Esophagus (tissue), 2 donors: ENCODE data around the gene CNP. TPM values are rescaled to one million over a fixed set of nuclear protein-coding genes. Genes with fewer than 3 reads are reported as not detected.
"Not testable (repeated sequence)": the region's sequence is repeated elsewhere in the genome, so short reads cannot be mapped to it uniquely, and the experiment has no call there.

Source experiments
- H3K27ac ChIP-seq, 2 donors: one replicate each; pipeline ENCODE4 v1.5.1; 2013; ENCODE audit warnings: low read depth in 2 of 2, mild to moderate bottlenecking in 2 of 2, inconsistent platforms in 1 of 2, low read length in 1 of 2, moderate library complexity in 1 of 2
- H3K27me3 ChIP-seq, 2 donors: one replicate each; pipeline ENCODE4 v1.6.1; 2013; ENCODE audit warnings: low read length in 2 of 2, control low read depth in 1 of 2, mild to moderate bottlenecking in 1 of 2; ENCODE audit not compliant: insufficient read depth in 2 of 2, control insufficient read depth in 1 of 2
- H3K36me3 ChIP-seq, 2 donors: one replicate each; pipeline ENCODE4 v1.6.1; 2013; ENCODE audit warnings: low read length in 1 of 2; ENCODE audit not compliant: control insufficient read depth in 2 of 2, insufficient read depth in 2 of 2
- H3K4me1 ChIP-seq, 2 donors: one replicate each; pipeline ENCODE4 v1.6.1; 2013; ENCODE audit warnings: low read length in 1 of 2; ENCODE audit not compliant: control insufficient read depth in 2 of 2, insufficient read depth in 2 of 2
- H3K4me3 ChIP-seq, 2 donors: one replicate each; pipeline ENCODE4 v1.5.1; 2013; ENCODE audit warnings: low read length in 2 of 2, mild to moderate bottlenecking in 2 of 2, low read depth in 1 of 2, moderate library complexity in 1 of 2
- H3K9me3 ChIP-seq, 2 donors: one replicate each; pipeline ENCODE4 v1.6.1; 2013; ENCODE audit warnings: mild to moderate bottlenecking in 2 of 2, low read depth in 1 of 2, low read length in 1 of 2, moderate library complexity in 1 of 2; ENCODE audit not compliant: control insufficient read depth in 2 of 2, insufficient read depth in 1 of 2
- WGBS, 2 donors: extraction: QIAGEN DNeasy Blood & Tissue Kit; methylation state at CpG; one replicate each; pipeline ENCODE4 v1.1.7; 2013; 5-methylcytosine and 5-hydroxymethylcytosine counted together
- polyA plus RNA-seq, 2 donors: library from polyadenylated mRNA; stranded (reverse); fragments of 200-250 nt; gene quantifications; one replicate each; pipeline ENCODE4 v1.2.3, GENCODE V29; 2013
- donor health status: healthy with polysubstance abuse.
- donor health status: Bipolar disorder and iron deficiency.

The CNP gene
- polyA plus RNA-seq, 2 donors: 45.2 to 49.1 TPM

DNA sequence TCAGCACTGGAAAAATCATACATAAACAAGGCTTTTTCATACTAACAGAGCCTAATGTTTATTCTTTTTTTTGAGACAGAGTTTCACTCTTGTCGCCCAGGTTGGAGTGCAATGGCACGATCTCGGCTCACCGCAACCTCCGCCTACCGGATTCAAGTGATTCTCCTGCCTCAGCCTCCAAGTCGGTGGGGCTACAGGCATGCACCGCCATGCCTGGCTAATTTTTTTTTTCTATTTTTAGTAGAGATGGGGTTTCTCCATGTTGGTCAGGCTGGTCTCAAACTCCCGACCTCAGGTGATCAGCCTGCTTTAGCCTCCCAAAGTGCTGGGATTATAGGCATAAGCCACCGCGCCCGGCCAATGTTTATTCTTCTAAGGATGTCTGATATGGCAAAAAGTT is 47.1 kb downstream of the CNP start:
- H3K27ac ChIP-seq, H3K9me3 ChIP-seq, H3K4me3 ChIP-seq, H3K27me3 ChIP-seq, H3K36me3 ChIP-seq: not testable (repeated sequence)
- H3K4me1 ChIP-seq: peaks cover 2 to 11% of the 10 kb centered on the region in 2 donors
- WGBS, 2 donors: 89 to 92% methylated on average over 12 of the region's 12 CpGs

DNA sequence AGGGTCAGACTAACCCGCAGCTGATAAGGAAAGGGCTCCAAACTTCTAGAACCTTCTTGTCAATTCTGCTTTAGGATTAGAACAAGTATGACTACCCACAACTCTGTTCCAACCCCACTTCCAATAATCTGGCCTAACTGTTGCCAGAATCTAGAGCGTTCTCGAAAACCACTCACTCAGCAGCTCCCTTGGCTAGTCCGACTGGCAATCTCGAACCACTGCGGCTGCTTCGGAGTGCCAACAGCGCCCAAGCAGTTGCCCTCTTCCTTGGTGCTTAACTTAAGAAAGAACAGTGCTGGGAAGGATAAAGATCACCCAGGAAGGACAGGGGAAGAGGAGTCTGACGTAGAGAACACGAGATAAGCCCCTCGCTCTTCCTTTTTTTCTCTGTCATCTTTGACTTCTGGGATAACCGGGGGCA is 49.8 kb downstream of the CNP start:
- Histone ChIP-seq H3K9me3 (no peaks in the 10 kb centered on the region), H3K27ac (peak overlapping the region; percentile 94 to 97), H3K4me3 (peak overlapping the region; percentile 97 to 99), H3K36me3 (no peaks in the 10 kb centered on the region), H3K4me1 (peaks cover 0 to 11% of the 10 kb centered on the region in 2 donors), H3K27me3 (no peaks in the 10 kb centered on the region)
- 3 to 4% methylated on average over 12 of the region's 12 CpGs for WGBS, 2 donors

DNA sequence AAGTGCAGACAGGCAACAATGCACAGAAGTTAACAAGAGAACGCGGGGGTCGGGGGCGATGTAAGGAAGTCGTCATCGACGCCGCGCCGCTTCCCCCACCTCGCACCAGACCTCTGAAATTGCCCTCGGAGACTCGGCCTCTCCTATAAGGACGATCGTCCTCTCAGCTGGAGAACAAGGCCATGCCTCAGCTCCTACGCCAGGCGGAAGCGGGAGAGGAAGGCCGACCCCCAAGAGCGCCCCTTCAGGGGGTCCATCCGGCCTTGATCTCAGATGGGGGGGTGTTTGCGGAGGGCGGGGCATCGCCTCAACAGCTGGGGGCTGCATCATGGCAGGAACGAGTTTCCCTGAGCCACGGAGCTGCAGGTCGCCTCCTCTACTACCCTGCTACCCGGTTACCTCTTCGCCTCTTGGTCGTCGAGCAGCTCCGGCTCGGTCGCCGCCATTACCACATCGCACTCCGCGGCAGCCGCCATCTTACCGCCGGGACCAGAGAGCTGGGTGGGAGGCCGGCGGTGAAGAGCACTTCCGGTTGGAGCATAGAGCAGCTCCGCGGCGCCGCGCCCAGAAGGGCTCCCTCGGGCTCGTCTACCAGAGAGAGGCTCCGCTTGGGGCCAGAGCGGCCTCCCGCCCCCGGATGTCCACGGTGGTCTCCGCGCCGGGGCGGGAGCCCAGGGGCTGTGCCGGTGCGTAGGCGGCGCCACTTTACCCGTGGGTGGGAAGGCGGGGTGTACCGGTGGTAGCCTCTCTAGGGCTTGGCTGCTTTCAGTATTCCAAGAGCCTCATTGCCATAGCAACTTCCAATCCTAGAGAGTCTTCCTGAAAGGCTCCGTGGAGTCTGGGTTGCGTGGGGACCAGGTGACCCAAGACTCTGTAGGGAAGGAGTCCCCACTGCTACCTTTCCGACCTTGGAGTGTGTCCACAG is 50.6 kb downstream of the CNP start, which contains the start of gene DNAJC7:
Gene DNAJC7, minus strand, starts transcription at position 499 of the 925 bp plus-strand sequence. Its CDS starts 23 bp downstream, at position 476.
- H3K27me3 ChIP-seq: no peaks in the 10 kb centered on the region
- peak within 1 kb of the TSS; percentile 94 to 97 for H3K27ac ChIP-seq
- no peaks in the 10 kb centered on the region for H3K9me3 ChIP-seq
- H3K36me3 ChIP-seq: peaks cover 0 to 2% of the 10 kb centered on the region in 2 donors
- WGBS, 2 donors: 0% methylated on average over 69 to 70 of the region's 70 CpGs
- H3K4me3 ChIP-seq: peak within 1 kb of the TSS; percentile 97 to 99
- peaks cover 0 to 11% of the 10 kb centered on the region in 2 donors for H3K4me1 ChIP-seq

DNA sequence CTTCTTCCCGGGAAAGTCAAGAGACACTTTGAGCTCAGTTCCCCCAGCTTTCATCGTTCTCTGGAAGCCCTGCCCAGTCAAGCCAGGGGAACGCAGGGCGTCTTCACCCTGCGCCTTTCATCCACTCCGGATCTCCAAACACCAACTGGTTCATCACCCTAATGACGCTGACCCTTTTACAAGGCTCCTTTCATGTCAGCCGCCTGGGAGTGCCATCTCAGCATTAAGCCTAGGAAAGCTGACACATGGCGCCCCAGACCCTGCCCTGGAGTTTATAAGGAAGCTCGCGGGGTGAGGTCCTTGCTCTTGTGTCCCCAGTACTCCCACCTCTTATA is 51.2 kb downstream of the CNP start:
- WGBS, 2 donors: 4 to 6% methylated on average over 11 of the region's 11 CpGs

DNA sequence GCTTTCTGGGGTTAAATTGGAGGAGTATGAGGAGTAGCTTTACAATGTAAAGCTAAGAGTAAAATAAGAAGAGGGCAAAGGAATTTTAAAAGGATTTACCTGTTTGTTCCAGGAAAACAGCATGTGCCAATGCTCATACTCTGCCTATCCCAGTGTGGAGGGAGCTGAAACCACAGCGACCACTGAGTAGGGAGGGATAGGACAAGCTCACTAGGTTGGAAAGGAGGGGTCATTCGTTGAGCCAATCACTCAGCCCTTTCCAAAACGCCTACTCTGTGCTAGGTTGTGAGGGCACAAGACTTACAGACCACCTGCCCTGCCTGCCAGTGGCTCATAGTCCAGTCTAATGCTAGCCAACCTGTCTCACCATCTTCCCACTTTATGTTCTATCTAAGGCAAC is 51.7 kb downstream of the CNP start:
- Histone ChIP-seq H3K27ac (peak overlapping the region in 1 of 2 donors; percentile 94), H3K9me3 (no peaks in the 10 kb centered on the region), H3K4me3 (peak overlapping the region in 1 of 2 donors; percentile 99), H3K27me3 (no peaks in the 10 kb centered on the region), H3K36me3 (peaks cover 0 to 9% of the 10 kb centered on the region in 2 donors), H3K4me1 (peaks cover 0 to 11% of the 10 kb centered on the region in 2 donors)
- 38% methylated on average over 3 of the region's 3 CpGs for WGBS, 2 donors

More for the DNA sequence above, 51.2 kb downstream of the CNP start:
- Histone ChIP-seq H3K4me3 (peak overlapping the region; percentile 97 to 99), H3K36me3 (peaks cover 0 to 5% of the 10 kb centered on the region in 2 donors), H3K9me3 (no peaks in the 10 kb centered on the region), H3K4me1 (peaks cover 0 to 11% of the 10 kb centered on the region in 2 donors), H3K27ac (peak overlapping the region; percentile 94 to 97), H3K27me3 (no peaks in the 10 kb centered on the region)

DNA sequence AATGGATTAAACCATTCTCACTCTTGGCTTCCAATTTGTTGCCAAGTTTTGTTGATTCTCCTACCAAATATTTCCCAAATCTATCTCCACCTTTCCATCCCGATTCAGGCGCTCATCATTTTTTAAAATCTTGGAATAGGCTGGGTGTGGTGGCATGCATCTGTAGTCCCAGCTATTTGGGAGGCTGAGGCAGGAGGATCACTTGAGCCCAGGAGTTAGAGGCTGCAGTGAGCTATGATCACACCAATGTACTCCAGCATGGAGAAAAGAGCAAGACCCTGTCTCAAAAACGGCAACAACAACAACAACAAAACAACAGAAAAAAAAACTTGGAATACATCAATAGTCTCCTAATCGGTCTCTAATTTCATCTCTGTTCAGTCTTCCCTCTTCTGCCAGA is 52.4 kb downstream of the CNP start:
- peaks cover 0 to 15% of the 10 kb centered on the region in 2 donors for H3K36me3 ChIP-seq
- H3K4me3 ChIP-seq: no peak overlapping the region
- H3K27ac ChIP-seq: no peak overlapping the region
- H3K27me3 ChIP-seq: no peaks in the 10 kb centered on the region
- peaks cover 0 to 14% of the 10 kb centered on the region in 2 donors for H3K4me1 ChIP-seq
- no peaks in the 10 kb centered on the region for H3K9me3 ChIP-seq
- 92 to 93% methylated on average over 4 of the region's 4 CpGs for WGBS, 2 donors

DNA sequence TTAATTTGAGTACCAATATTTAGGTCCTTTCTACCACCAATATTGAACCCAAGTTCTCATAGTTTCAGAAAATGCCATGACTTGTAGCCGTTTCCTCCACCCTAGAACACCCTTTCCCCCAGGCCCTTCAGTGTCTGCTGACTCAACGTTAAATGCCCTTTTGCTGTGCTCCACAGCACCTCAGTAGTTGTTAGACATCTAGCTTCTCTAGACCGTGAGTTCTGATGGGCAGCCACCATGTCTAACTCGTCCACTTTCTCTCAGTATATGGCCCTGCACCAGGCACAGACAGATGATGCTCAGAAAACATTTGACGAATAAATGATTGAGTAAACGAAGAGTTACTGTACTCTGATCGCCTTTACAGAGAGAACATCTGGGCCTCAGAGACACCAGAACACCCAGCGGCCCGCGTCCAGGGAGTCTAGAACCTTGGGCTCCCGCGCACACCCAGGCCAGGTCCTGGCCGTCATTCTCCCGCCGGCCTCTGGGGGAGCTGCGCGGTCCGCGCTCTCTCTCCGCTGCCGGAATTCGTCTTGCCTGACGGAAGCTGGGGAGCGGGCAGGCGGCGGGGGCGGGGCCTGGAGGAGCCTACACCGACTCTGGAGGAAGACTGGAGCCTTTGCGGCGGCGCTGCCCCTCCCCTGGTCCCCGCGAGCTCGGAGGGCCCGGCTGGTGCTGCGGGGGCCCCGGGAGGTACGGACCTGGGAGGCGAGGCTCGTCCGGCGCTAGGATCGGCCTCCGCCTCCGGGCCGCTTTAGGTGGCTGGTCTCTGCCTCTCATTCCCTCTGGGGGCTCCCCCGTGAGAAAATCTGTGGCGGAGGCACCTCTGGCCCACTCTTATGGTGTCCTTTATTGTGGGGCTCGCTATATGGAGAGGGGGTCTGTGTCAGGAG is 53.2 kb downstream of the CNP start, which contains the start of gene NKIRAS2:
Gene NKIRAS2, plus strand, starts transcription at position 582 of the 896 bp plus-strand sequence. CDS start 1,488 bp downstream, outside the sequence.
- Histone ChIP-seq H3K36me3 (peaks cover 0 to 19% of the 10 kb centered on the region in 2 donors), H3K4me1 (peaks cover 0 to 16% of the 10 kb centered on the region in 2 donors), H3K27me3 (no peaks in the 10 kb centered on the region), H3K27ac (peak within 1 kb of the TSS; percentile 82 to 87), H3K9me3 (no peaks in the 10 kb centered on the region), H3K4me3 (peak within 1 kb of the TSS; percentile 89)
- WGBS, 2 donors: 7 to 8% methylated on average over 41 to 49 of the region's 49 CpGs

DNA sequence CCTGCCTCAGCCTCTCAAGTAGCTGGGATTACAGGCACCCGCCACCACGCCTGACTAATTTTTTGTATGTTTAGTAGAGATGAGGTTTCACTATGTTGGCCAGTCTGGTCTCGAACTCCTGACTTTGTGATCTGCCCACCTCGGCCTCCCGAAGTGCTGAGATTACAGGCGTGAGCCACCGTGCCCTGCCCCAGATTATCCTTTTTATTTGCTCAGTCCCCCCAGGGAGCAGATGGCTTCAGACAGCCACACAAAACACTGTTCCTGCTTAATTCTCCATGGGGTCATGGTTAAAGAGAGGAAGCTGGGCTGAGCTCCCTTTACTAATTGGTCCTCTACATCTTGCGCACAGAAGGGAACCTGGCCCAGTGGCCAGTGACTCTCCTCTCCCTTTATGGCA is 54.2 kb downstream of the CNP start:
- not testable (repeated sequence) for H3K27me3 ChIP-seq, H3K9me3 ChIP-seq
- H3K4me3 ChIP-seq: peak overlapping the region in 1 of 2 donors; percentile 89
- WGBS, 2 donors: 65 to 71% methylated on average over 8 of the region's 8 CpGs
- peaks cover 0 to 19% of the 10 kb centered on the region in 2 donors for H3K4me1 ChIP-seq
- peaks cover 0 to 19% of the 10 kb centered on the region in 2 donors for H3K36me3 ChIP-seq
- peak overlapping the region in 1 of 2 donors; percentile 82 for H3K27ac ChIP-seq
